Mesendoderm (in vitro differentiated cells): Measurements from ENCODE around the gene NXN.

Source experiments
- DNase-seq: peaks from one replicate; pipeline ENCODE4 v3.0.0; 2013
- H2AK5ac ChIP-seq: 2 replicates; pipeline ENCODE4 v1.6.1; 2013; ENCODE audit warnings: low read length, inconsistent platforms
- H2BK120ac ChIP-seq: 2 replicates; pipeline ENCODE4 v1.6.1; 2013; ENCODE audit warnings: low read depth, mild to moderate bottlenecking, low read length, moderate library complexity, mixed read lengths
- H2BK15ac ChIP-seq: replicated peaks from 2 replicates; pipeline ENCODE4 v1.6.1; 2013; ENCODE audit warnings: low read depth, mild to moderate bottlenecking, moderate library complexity
- H2BK5ac ChIP-seq: 2 replicates; pipeline ENCODE4 v1.6.1; 2013; ENCODE audit warnings: low read length, inconsistent platforms
- H3K18ac ChIP-seq: 2 replicates; pipeline ENCODE4 v1.6.1; 2013; ENCODE audit warnings: mild to moderate bottlenecking, low read length, mixed read lengths
- H3K23ac ChIP-seq: one replicate; pipeline ENCODE4 v1.6.1; 2013; ENCODE audit warnings: low read length
- H3K27ac ChIP-seq: 2 replicates; pipeline ENCODE4 v1.5.1; 2013; ENCODE audit warnings: low read depth, mild to moderate bottlenecking, inconsistent platforms, low read length, moderate library complexity
- H3K27me3 ChIP-seq: 2 replicates; pipeline ENCODE4 v1.6.1; 2013; ENCODE audit warnings: low read length, control low read depth, mild to moderate bottlenecking, inconsistent platforms; ENCODE audit not compliant: insufficient read depth, poor library complexity
- H3K36me3 ChIP-seq: 2 replicates; pipeline ENCODE4 v1.6.1; 2013; ENCODE audit warnings: low read length, inconsistent platforms; ENCODE audit not compliant: control insufficient read depth, insufficient read depth
- H3K4ac ChIP-seq: one replicate; pipeline ENCODE4 v1.6.1; 2013; ENCODE audit warnings: low read depth, mild to moderate bottlenecking, low read length, moderate library complexity
- H3K4me1 ChIP-seq: 2 replicates; pipeline ENCODE4 v1.6.1; 2013; ENCODE audit warnings: low read depth, low read length, inconsistent platforms; ENCODE audit not compliant: control insufficient read depth
- H3K4me2 ChIP-seq: 2 replicates; pipeline ENCODE4 v1.6.1; 2013; ENCODE audit warnings: low read length
- H3K4me3 ChIP-seq: 2 replicates; pipeline ENCODE4 v1.5.1; 2013; ENCODE audit warnings: mild to moderate bottlenecking, low read length
- H3K56ac ChIP-seq: one replicate; pipeline ENCODE4 v1.6.1; 2013; ENCODE audit warnings: low read length
- H3K79me1 ChIP-seq: 2 replicates; pipeline ENCODE4 v1.6.1; 2013; ENCODE audit warnings: low read length, inconsistent platforms
- H3K79me2 ChIP-seq: 2 replicates; pipeline ENCODE4 v1.6.1; 2013; ENCODE audit warnings: mild to moderate bottlenecking, low read length; ENCODE audit not compliant: control insufficient read depth, insufficient read depth
- H3K9ac ChIP-seq: 2 replicates; pipeline ENCODE4 v1.6.1; 2013; ENCODE audit warnings: low read length, inconsistent platforms
- H4K5ac ChIP-seq: one replicate; pipeline ENCODE4 v1.6.1; 2013; ENCODE audit warnings: low read length
- H4K8ac ChIP-seq: one replicate; pipeline ENCODE4 v1.6.1; 2013; ENCODE audit warnings: low read depth, mild to moderate bottlenecking, control low read depth, low read length, moderate library complexity
- WGBS: extraction: QIAGEN DNeasy Blood & Tissue Kit; methylation state at CpG from one replicate; pipeline ENCODE4 v1.1.7; 2013; ENCODE audit warnings: low lambda C conversion rate, missing lambda C conversion rate; ENCODE audit not compliant: insufficient coverage; ENCODE audit errors: extremely low coverage; 5-methylcytosine and 5-hydroxymethylcytosine counted together

Gene NXN

DNA sequence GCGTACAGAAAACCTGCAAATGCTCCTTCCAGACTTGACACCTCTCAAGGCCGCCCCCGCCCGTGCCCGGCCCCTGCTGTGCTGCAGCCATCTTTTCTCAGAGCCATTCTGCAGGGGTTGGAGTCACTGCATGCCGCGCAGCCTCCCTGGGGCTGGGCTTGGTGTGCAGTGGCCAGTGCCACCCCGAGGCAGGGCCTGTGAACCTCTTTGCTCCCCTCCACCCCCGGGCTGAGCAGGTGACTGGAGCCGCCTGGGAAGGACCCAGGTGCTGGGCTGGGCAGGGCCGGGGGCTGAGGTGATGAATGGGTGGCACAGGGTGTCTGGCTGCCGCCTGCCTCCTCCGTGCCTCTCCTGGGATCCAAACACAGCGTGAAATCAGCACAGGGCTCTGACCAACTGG is 177.1 kb downstream of the NXN start:
- Histone ChIP-seq H3K4ac (no peak overlapping the region), H3K79me2 (no peaks in the 10 kb centered on the region)

DNA sequence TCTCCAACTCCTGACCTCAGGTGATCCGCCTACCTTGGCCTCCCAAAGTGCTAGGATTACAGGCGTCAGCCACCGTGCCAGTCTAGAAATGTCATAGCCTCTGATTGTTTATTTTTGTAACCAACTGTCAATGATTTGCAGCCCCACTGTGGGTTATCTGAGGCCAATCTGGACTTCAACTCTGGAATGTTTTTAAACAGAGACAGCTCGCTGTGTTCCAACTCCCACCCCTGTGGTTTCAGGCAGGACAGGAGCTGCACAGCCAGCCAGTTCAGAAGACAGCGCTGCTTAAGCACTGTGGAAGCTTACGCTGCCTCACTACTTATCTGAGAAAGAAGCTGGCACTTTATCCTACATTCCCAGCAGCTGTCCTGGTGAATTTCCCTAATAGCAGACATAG is 177.9 kb downstream of the NXN start:
- WGBS = no CpG with 5 or more reads among the region's 6 CpGs
- Histone ChIP-seq H3K4me2 (no peak overlapping the region), H3K23ac (no peak overlapping the region), H3K79me2 (no peaks in the 10 kb centered on the region), H3K4me1 (no peaks in the 10 kb centered on the region), H3K4ac (no peak overlapping the region), H3K27me3 (no peaks in the 10 kb centered on the region), H3K9ac (no peak overlapping the region), H2BK15ac (no peak overlapping the region), H3K27ac (no peak overlapping the region), H3K36me3 (peaks cover 16% of the 10 kb centered on the region), H2AK5ac (no peak overlapping the region), H2BK5ac (no peak overlapping the region), H3K18ac (no peak overlapping the region), H3K56ac (no peak overlapping the region), H3K4me3 (no peak overlapping the region), H2BK120ac (no peak overlapping the region), H4K8ac (no peak overlapping the region), H4K5ac (no peak overlapping the region), H3K79me1 (no peaks in the 10 kb centered on the region)
- DNase-seq = no peak

More for the DNA sequence above, 177.1 kb downstream of the NXN start:
- Histone ChIP-seq H3K79me1 (peaks cover under 1% of the 10 kb centered on the region), H2AK5ac (no peak overlapping the region), H3K4me3 (no peak overlapping the region), H3K27ac (no peak overlapping the region), H3K4me2 (no peak overlapping the region), H2BK15ac (no peak overlapping the region), H3K18ac (no peak overlapping the region), H2BK120ac (no peak overlapping the region), H3K23ac (no peak overlapping the region), H3K9ac (no peak overlapping the region), H2BK5ac (no peak overlapping the region), H4K5ac (no peak overlapping the region), H3K56ac (no peak overlapping the region), H3K4me1 (no peaks in the 10 kb centered on the region), H3K36me3 (peaks cover 10% of the 10 kb centered on the region), H3K27me3 (no peaks in the 10 kb centered on the region), H4K8ac (no peak overlapping the region)
- no peak for DNase-seq
- no CpG with 5 or more reads among the region's 14 CpGs for WGBS

DNA sequence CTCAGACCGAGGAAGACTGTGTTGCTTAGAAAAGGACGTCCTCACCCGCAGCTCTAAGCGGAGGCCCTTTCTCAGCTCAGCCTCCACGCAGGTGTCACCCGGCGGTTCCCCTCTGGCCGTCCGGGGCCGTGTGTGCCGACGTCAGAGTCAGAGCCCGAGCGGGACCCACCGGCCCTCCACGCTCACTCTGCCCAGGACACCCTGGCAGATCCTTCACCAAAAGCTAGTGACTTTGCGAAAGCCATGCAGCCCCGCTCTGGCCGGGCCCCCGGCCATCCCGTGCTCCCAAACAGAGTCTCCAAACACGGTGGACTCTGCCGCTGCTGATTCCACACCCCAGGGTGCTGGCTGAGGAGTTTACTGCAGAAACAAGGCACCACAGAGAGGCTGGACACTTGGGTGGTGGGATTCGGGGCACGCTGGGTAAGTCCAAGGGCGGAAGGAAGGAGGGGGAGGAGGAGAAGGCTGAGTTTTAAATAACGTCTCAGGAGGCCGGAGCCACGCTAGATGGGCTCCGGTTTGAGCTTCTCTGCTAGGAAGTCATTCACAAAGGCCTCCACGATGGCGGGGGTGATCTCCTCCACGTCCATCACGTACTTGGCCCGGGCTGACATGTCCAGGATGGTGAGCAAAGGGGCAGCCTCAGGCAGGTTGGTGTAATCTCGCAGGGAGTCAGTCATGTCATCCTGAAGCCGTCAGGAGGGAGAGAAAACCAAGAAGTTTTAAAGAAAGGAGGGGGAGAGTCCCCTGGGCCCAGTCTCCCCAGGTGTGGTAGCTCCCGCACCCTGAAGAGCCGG is 178.9 kb downstream of the NXN start:
- no CpG with 5 or more reads among the region's 39 CpGs for WGBS
- H3K36me3 ChIP-seq = peaks cover 20% of the 10 kb centered on the region
- H3K79me1 ChIP-seq = no peaks in the 10 kb centered on the region
- no peak overlapping the region for H4K8ac ChIP-seq
- H3K4me2 ChIP-seq = no peak overlapping the region
- no peak overlapping the region for H3K27ac ChIP-seq
- no peaks in the 10 kb centered on the region for H3K79me2 ChIP-seq
- H2BK15ac ChIP-seq = no peak overlapping the region
- H2BK120ac ChIP-seq = no peak overlapping the region
- no peak overlapping the region for H2BK5ac ChIP-seq
- no peak overlapping the region for H3K4ac ChIP-seq
- H3K23ac ChIP-seq = no peak overlapping the region
- no peaks in the 10 kb centered on the region for H3K4me1 ChIP-seq
- no peak overlapping the region for H3K18ac ChIP-seq
- H3K4me3 ChIP-seq = no peak overlapping the region
- H4K5ac ChIP-seq = no peak overlapping the region
- H3K9ac ChIP-seq = no peak overlapping the region
- H2AK5ac ChIP-seq = no peak overlapping the region
- DNase-seq = no peak
- no peak overlapping the region for H3K56ac ChIP-seq
- no peaks in the 10 kb centered on the region for H3K27me3 ChIP-seq

- Histone ChIP-seq H4K8ac (no peak overlapping the region), H3K79me2 (no peaks in the 10 kb centered on the region), H2BK120ac (no peak overlapping the region), H3K36me3 (peaks cover 20% of the 10 kb centered on the region), H3K4me1 (peaks cover 3% of the 10 kb centered on the region), H3K23ac (no peak overlapping the region), H3K18ac (no peak overlapping the region), H3K4ac (no peak overlapping the region), H3K79me1 (no peaks in the 10 kb centered on the region), H3K9ac (no peak overlapping the region), H3K27ac (no peak overlapping the region), H3K56ac (no peak overlapping the region), H2AK5ac (no peak overlapping the region), H2BK15ac (no peak overlapping the region), H3K4me3 (no peak overlapping the region), H3K4me2 (no peak overlapping the region), H3K27me3 (no peaks in the 10 kb centered on the region), H4K5ac (no peak overlapping the region), H2BK5ac (no peak overlapping the region)
- WGBS = no CpG with 5 or more reads among the region's 11 CpGs
- no peak for DNase-seq
Measured at GRCh38 chr17:799261-799660, 180.3 kb downstream of the NXN start.

DNA sequence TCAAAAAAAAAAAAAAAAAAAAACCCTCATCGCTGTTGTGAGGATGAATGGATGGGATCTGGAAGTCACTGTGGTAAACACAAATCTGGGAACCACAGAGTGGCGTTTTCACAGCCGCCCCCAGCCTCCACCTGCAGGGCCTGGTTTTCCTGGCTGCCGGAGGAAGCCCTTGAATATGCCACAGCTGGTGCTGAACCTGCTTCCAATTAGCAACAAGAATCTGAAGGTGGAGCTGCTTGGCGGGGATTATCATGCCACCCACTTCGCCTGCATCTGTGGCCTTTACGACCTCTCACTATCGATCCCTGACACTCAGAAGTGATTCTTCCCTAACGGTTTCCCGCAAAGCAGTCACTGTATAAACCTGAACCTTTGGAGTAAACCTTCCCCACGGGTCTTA is 181.3 kb downstream of the NXN start:
- WGBS = no CpG with 5 or more reads among the region's 11 CpGs
- H2AK5ac ChIP-seq = no peak overlapping the region
- no peak overlapping the region for H3K27ac ChIP-seq
- no peak overlapping the region for H3K4me3 ChIP-seq
- H3K79me1 ChIP-seq = peaks cover 3% of the 10 kb centered on the region
- H4K8ac ChIP-seq = no peak overlapping the region
- H3K56ac ChIP-seq = no peak overlapping the region
- H4K5ac ChIP-seq = no peak overlapping the region
- no peak overlapping the region for H3K4me2 ChIP-seq
- peaks cover 19% of the 10 kb centered on the region for H3K36me3 ChIP-seq
- no peaks in the 10 kb centered on the region for H3K79me2 ChIP-seq
- H3K27me3 ChIP-seq = no peaks in the 10 kb centered on the region
- DNase-seq = no peak
- H2BK15ac ChIP-seq = no peak overlapping the region
- H2BK5ac ChIP-seq = no peak overlapping the region
- H3K9ac ChIP-seq = no peak overlapping the region
- H3K4me1 ChIP-seq = peaks cover 3% of the 10 kb centered on the region
- H3K18ac ChIP-seq = no peak overlapping the region
- no peak overlapping the region for H3K23ac ChIP-seq
- H3K4ac ChIP-seq = no peak overlapping the region
- H2BK120ac ChIP-seq = no peak overlapping the region
